Measurements from ENCODE around the gene SEPTIN1. TPM values are rescaled to one million over a fixed set of nuclear protein-coding genes. Genes with fewer than 3 reads are reported as not detected.

SEPTIN1 gene
- total and polyA plus RNA-seq, 2 of the 13 experiments (the other 11 are each of a cell fraction or from before 2014, with no cell fraction given), result 0.18 to 0.67 TPM

DNA sequence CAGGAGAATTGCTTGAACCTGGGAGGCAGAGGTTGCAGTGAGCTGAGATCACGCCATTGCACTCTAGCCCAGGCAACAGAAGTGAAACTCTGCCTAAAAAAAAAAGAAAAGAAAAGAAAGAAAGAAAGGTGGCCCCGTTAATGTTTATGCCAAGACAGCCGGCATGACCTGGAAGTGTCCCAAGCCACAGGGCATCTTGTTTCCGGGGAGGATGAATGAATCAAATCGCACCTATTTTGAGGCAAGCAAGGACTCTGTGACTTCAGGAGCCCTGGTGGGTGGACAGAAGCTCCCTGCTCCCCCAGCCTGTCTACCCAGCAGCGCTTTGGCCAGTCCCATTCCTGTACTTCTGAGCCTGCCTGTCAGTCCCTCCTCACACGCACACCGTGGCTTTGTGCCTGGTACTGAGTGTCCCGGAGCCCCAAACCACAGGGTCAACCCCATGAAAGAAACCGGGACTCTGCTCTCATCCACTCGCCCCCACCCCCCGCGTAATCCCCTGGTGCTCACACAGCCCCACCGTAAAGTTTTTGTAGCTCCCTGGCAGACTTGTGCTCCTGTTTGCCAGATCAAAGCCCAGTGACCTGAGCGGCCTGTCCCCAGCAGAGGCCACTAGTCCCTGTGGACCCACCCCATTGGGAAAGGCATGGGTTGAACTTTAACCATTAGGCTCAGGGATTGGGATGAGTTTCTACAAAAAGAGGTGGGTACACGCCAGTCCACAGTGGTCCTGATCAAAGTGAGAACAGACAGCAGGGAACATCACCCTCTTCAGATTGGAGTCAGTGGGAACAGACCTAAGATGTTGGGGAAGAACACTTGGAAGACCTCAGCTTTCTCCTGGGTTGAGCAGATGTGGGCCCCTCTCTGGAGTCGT, 46.5 kb downstream of the SEPTIN1 start (continued):
- TF ChIP-seq, protein P1, sequence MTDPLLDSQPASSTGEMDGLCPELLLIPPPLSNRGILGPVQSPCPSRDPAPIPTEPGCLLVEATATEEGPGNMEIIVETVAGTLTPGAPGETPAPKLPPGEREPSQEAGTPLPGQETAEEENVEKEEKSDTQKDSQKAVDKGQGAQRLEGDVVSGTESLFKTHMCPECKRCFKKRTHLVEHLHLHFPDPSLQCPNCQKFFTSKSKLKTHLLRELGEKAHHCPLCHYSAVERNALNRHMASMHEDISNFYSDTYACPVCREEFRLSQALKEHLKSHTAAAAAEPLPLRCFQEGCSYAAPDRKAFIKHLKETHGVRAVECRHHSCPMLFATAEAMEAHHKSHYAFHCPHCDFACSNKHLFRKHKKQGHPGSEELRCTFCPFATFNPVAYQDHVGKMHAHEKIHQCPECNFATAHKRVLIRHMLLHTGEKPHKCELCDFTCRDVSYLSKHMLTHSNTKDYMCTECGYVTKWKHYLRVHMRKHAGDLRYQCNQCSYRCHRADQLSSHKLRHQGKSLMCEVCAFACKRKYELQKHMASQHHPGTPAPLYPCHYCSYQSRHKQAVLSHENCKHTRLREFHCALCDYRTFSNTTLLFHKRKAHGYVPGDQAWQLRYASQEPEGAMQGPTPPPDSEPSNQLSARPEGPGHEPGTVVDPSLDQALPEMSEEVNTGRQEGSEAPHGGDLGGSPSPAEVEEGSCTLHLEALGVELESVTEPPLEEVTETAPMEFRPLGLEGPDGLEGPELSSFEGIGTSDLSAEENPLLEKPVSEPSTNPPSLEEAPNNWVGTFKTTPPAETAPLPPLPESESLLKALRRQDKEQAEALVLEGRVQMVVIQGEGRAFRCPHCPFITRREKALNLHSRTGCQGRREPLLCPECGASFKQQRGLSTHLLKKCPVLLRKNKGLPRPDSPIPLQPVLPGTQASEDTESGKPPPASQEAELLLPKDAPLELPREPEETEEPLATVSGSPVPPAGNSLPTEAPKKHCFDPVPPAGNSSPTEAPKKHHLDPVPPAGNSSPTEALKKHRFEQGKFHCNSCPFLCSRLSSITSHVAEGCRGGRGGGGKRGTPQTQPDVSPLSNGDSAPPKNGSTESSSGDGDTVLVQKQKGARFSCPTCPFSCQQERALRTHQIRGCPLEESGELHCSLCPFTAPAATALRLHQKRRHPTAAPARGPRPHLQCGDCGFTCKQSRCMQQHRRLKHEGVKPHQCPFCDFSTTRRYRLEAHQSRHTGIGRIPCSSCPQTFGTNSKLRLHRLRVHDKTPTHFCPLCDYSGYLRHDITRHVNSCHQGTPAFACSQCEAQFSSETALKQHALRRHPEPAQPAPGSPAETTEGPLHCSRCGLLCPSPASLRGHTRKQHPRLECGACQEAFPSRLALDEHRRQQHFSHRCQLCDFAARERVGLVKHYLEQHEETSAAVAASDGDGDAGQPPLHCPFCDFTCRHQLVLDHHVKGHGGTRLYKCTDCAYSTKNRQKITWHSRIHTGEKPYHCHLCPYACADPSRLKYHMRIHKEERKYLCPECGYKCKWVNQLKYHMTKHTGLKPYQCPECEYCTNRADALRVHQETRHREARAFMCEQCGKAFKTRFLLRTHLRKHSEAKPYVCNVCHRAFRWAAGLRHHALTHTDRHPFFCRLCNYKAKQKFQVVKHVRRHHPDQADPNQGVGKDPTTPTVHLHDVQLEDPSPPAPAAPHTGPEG (CRISPR knock-in tag; IDR thresholded peaks at IDR 0.05), result peak; percentile 49; the same call in 1 of the 2 replicates
- TF ChIP-seq ZNF747 (CRISPR knock-in tag; IDR thresholded peaks at IDR 0.05; ENCODE audit: borderline replicate concordance) (peak; percentile 80; the same call in 1 of the 2 replicates), MYNN (CRISPR knock-in tag; IDR thresholded peaks at IDR 0.05; ENCODE audit: low read depth) (no peak), HIVEP1 (CRISPR knock-in tag; IDR thresholded peaks at IDR 0.05) (no peak), SSRP1 (CRISPR knock-in tag; IDR thresholded peaks at IDR 0.05) (no peak; the same call in 1 of the 2 replicates), ZNF879 (CRISPR knock-in tag; IDR thresholded peaks at IDR 0.05) (no peak), ZNF343 (CRISPR knock-in tag; IDR thresholded peaks at IDR 0.05) (no peak), AKNA (CRISPR knock-in tag; IDR thresholded peaks at IDR 0.05; ENCODE audit: borderline replicate concordance) (no peak), ZNF33A (CRISPR knock-in tag; IDR thresholded peaks at IDR 0.05; ENCODE audit: borderline replicate concordance) (no peak), ZNF777 (CRISPR knock-in tag; IDR thresholded peaks at IDR 0.05) (no peak), NCOA2 (CRISPR knock-in tag; IDR thresholded peaks at IDR 0.05) (peak; percentile 64), ZBTB42 (CRISPR knock-in tag; IDR thresholded peaks at IDR 0.05) (no peak), ZNF207 (IDR thresholded peaks at IDR 0.05; ENCODE audit: borderline replicate concordance) (no peak), PAX8 (CRISPR knock-in tag; IDR thresholded peaks at IDR 0.05; ENCODE audit: borderline replicate concordance) (no peak)
- TF ChIP-seq, protein P2, sequence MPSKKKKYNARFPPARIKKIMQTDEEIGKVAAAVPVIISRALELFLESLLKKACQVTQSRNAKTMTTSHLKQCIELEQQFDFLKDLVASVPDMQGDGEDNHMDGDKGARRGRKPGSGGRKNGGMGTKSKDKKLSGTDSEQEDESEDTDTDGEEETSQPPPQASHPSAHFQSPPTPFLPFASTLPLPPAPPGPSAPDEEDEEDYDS (CRISPR knock-in tag; IDR thresholded peaks at IDR 0.05), result peak; percentile 99
- TF ChIP-seq, protein P3, sequence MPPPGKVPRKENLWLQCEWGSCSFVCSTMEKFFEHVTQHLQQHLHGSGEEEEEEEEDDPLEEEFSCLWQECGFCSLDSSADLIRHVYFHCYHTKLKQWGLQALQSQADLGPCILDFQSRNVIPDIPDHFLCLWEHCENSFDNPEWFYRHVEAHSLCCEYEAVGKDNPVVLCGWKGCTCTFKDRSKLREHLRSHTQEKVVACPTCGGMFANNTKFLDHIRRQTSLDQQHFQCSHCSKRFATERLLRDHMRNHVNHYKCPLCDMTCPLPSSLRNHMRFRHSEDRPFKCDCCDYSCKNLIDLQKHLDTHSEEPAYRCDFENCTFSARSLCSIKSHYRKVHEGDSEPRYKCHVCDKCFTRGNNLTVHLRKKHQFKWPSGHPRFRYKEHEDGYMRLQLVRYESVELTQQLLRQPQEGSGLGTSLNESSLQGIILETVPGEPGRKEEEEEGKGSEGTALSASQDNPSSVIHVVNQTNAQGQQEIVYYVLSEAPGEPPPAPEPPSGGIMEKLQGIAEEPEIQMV (CRISPR knock-in tag; IDR thresholded peaks at IDR 0.05; ENCODE audit: low read depth), result peak; percentile 69; the same call in 1 of the 2 replicates
